GM12875 (cell line): ENCODE results near the gene SLC17A5.
"Not testable (repeated sequence)": the region's sequence is repeated elsewhere in the genome, so short reads cannot be mapped to it uniquely, and the experiment has no call there.

Experiments used
- H3K4me3 ChIP-seq: one replicate; pipeline ENCODE4 v1.5.1; 2011; ENCODE audit warnings: low read depth, low read length, control low read depth
- CTCF ChIP-seq: IDR thresholded peaks from 2 replicates; pipeline ENCODE4 v1.5.1; 2011; ENCODE audit warnings: low read depth, mild to moderate bottlenecking, control low read depth, inconsistent platforms, low read length, moderate library complexity, borderline replicate concordance; ENCODE audit not compliant: insufficient read depth

Gene SLC17A5

GRCh38 chr6:73562558-73562957 lies 91.2 kb downstream of the SLC17A5 start:
- TF ChIP-seq CTCF: no peak
- no peak overlapping the region for H3K4me3 ChIP-seq

- TF ChIP-seq CTCF: no peak
These were observed 92.9 kb downstream of the SLC17A5 start for GRCh38 chr6:73560853-73561407.

GRCh38 chr6:73560182-73560732 lies 93.5 kb downstream of the SLC17A5 start:
- TF ChIP-seq CTCF: no peak
- no peak overlapping the region for H3K4me3 ChIP-seq

More at GRCh38 chr6:73560853-73561407, 92.9 kb downstream of the SLC17A5 start:
- H3K4me3 ChIP-seq: no peak overlapping the region

GRCh38 chr6:73559399-73559794 lies 94.4 kb downstream of the SLC17A5 start:
- H3K4me3 ChIP-seq: not testable (repeated sequence)

GRCh38 chr6:73558624-73559398 lies 95.0 kb downstream of the SLC17A5 start:
- no peak for TF ChIP-seq CTCF
- H3K4me3 ChIP-seq: no peak overlapping the region

GRCh38 chr6:73556836-73557235 lies 97.0 kb downstream of the SLC17A5 start:
- H3K4me3 ChIP-seq: no peak overlapping the region
- no peak for TF ChIP-seq CTCF

- H3K4me3 ChIP-seq: not testable (repeated sequence)
These were observed 98.3 kb downstream of the SLC17A5 start for GRCh38 chr6:73555380-73555949.

GRCh38 chr6:73551115-73551514 lies 102.7 kb downstream of the SLC17A5 start:
- not testable (repeated sequence) for H3K4me3 ChIP-seq
